ENCODE data around the gene AMPD1.

- TF ChIP-seq, protein P1, sequence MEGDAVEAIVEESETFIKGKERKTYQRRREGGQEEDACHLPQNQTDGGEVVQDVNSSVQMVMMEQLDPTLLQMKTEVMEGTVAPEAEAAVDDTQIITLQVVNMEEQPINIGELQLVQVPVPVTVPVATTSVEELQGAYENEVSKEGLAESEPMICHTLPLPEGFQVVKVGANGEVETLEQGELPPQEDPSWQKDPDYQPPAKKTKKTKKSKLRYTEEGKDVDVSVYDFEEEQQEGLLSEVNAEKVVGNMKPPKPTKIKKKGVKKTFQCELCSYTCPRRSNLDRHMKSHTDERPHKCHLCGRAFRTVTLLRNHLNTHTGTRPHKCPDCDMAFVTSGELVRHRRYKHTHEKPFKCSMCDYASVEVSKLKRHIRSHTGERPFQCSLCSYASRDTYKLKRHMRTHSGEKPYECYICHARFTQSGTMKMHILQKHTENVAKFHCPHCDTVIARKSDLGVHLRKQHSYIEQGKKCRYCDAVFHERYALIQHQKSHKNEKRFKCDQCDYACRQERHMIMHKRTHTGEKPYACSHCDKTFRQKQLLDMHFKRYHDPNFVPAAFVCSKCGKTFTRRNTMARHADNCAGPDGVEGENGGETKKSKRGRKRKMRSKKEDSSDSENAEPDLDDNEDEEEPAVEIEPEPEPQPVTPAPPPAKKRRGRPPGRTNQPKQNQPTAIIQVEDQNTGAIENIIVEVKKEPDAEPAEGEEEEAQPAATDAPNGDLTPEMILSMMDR (IDR thresholded peaks at IDR 0.05), result no peak
- TF ChIP-seq EZH2 (IDR thresholded peaks at IDR 0.05) (no peak), EZH2phosphoT487 (IDR thresholded peaks at IDR 0.05) (no peak)
Measured at GRCh38 chr1:114701931-114702330, 6.6 kb upstream of the AMPD1 start.
